GM18868 (cell line): ENCODE results near the gene LRRC71.

ENCODE experiments used
- ATAC-seq: cut with Tn5 transposase; IDR thresholded peaks from one replicate; pipeline ENCODE4 v1.9.1; 2021; ENCODE audit warnings: mild to moderate bottlenecking, moderate library complexity; ENCODE audit not compliant: unreplicated experiment

Gene LRRC71

GRCh38 chr1:156920233-156921052 lies at the start of gene LRRC71:
TSS of gene LRRC71 (plus strand) at chr1:156920632. CDS start at chr1:156920804, 172 bp downstream.
- ATAC-seq = no peak

- no peak for ATAC-seq
Observed at GRCh38 chr1:156873659-156874058, 46.8 kb upstream of the LRRC71 start.

GRCh38 chr1:156874142-156874541 lies 46.3 kb upstream of the LRRC71 start:
- no peak for ATAC-seq

GRCh38 chr1:156874572-156875340 lies 45.7 kb upstream of the LRRC71 start:
- ATAC-seq = no peak

GRCh38 chr1:156875341-156875615 lies 45.2 kb upstream of the LRRC71 start:
- no peak for ATAC-seq

- no peak for ATAC-seq
Observed at GRCh38 chr1:156876281-156876680, 44.2 kb upstream of the LRRC71 start.

GRCh38 chr1:156877433-156878170 lies 42.8 kb upstream of the LRRC71 start:
- no peak for ATAC-seq

GRCh38 chr1:156879876-156880275 lies 40.6 kb upstream of the LRRC71 start:
- no peak for ATAC-seq

- ATAC-seq = no peak
Observed at GRCh38 chr1:156880473-156880872, 40.0 kb upstream of the LRRC71 start.

GRCh38 chr1:156881101-156881500 lies 39.3 kb upstream of the LRRC71 start:
- no peak for ATAC-seq

GRCh38 chr1:156881663-156882062 lies 38.8 kb upstream of the LRRC71 start:
- no peak for ATAC-seq

- no peak for ATAC-seq
Observed at GRCh38 chr1:156882543-156882942, 37.9 kb upstream of the LRRC71 start.

GRCh38 chr1:156883919-156884318 lies 36.5 kb upstream of the LRRC71 start:
- no peak for ATAC-seq

- no peak for ATAC-seq
Observed at GRCh38 chr1:156884560-156885184, 35.8 kb upstream of the LRRC71 start.

- ATAC-seq = no peak
Observed at GRCh38 chr1:156885314-156885713, 35.1 kb upstream of the LRRC71 start.

GRCh38 chr1:156885880-156886355 lies 34.5 kb upstream of the LRRC71 start:
- ATAC-seq = no peak

GRCh38 chr1:156886583-156887281 lies 33.7 kb upstream of the LRRC71 start:
- ATAC-seq = no peak

- ATAC-seq = no peak
Observed at GRCh38 chr1:156887317-156887716, 33.1 kb upstream of the LRRC71 start.

- ATAC-seq = no peak
Observed at GRCh38 chr1:156887734-156888133, 32.7 kb upstream of the LRRC71 start.

GRCh38 chr1:156889802-156890580 lies 30.4 kb upstream of the LRRC71 start:
- ATAC-seq = no peak
